ENCODE data around the gene SPRED2. TPM values are rescaled to one million over a fixed set of nuclear protein-coding genes. Genes with fewer than 3 reads are reported as not detected.
A peak's percentile ranks its signal among the peaks of the same experiment; 100 is the strongest.

Gene SPRED2
- polyA plus RNA-seq, 6 donors from 2014 or later, result 0.16 to 2.4 (median 1.5) TPM; not detected in 1

- Mint-ChIP-seq H3K4me3 (peak overlapping the region; percentile 95 to 97 (median 95)), H3K27ac (no peak overlapping the region), H3K9me3 (peaks cover 0 to 1% (median 0%) of the 10 kb centered on the region in 7 donors), H3K4me1 (peaks cover 24 to 28% (median 28%) of the 10 kb centered on the region in 3 donors), H3K36me3 (no peaks in the 10 kb centered on the region), H3K27me3 (peaks cover 34 to 55% (median 52%) of the 10 kb centered on the region in 3 donors)
- ATAC-seq (ENCODE audit: low read depth in 2 of 2) (no peak), DNase-seq (no peak)
These were observed 4.4 kb upstream of the SPRED2 start for GRCh38 chr2:65436824-65437221.

DNA sequence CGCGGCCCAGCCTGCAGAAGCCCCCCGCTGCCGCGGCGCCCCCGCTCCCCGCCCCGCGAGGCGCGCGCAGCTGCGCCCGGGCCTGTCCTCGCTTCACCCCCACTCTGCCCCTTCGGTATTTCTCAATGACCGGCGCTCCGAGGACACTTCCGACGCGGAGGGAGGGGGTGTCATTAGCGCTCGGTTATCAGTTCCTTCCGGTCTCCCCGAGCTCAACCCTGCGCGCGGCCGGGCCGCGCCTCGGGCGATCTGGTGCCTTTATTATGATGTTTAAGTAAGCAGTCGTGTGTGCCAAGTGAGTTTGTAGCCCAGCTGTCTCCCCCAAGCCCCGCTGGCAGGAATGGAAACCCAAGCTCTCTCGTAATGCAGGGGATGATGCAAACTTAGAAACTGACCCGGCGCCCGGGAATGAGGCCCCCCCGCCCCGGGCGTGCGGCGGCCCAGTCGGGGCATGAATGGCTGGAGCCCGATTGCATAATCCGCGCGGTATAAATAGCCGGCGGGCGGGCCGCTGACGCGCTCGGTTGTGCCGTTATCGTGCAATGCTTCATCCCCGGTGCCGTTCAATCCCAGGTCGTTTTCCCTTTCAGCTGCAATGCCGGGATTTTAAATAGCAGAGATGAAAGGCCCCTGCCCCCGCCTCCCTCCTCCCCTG lies 3.9 kb upstream of the SPRED2 start:
- H3K9me3 Mint-ChIP-seq, result peaks cover 0 to 1% (median 0%) of the 10 kb centered on the region in 7 donors
- peak overlapping the region in 3 of 6 donors; percentile 5 to 48 (median 37) for H3K27ac Mint-ChIP-seq
- peak overlapping the region; percentile 95 to 97 (median 95) for H3K4me3 Mint-ChIP-seq
- H3K4me1 Mint-ChIP-seq, result peaks cover 27 to 29% (median 28%) of the 10 kb centered on the region in 3 donors
- peak; percentile 22 for DNase-seq
- ATAC-seq (ENCODE audit: low read depth in 2 of 2), result peak; percentile 6 to 7
- H3K36me3 Mint-ChIP-seq, result no peaks in the 10 kb centered on the region
- peaks cover 32 to 52% (median 47%) of the 10 kb centered on the region in 3 donors for H3K27me3 Mint-ChIP-seq

- Mint-ChIP-seq H3K27ac (peak overlapping the region in 1 of 6 donors; percentile 48), H3K27me3 (peaks cover 32 to 52% (median 47%) of the 10 kb centered on the region in 3 donors)
- peak; percentile 11 to 18 for ATAC-seq (ENCODE audit: low read depth in 2 of 2)
These were observed 3.3 kb upstream of the SPRED2 start for GRCh38 chr2:65435625-65436168.

DNA sequence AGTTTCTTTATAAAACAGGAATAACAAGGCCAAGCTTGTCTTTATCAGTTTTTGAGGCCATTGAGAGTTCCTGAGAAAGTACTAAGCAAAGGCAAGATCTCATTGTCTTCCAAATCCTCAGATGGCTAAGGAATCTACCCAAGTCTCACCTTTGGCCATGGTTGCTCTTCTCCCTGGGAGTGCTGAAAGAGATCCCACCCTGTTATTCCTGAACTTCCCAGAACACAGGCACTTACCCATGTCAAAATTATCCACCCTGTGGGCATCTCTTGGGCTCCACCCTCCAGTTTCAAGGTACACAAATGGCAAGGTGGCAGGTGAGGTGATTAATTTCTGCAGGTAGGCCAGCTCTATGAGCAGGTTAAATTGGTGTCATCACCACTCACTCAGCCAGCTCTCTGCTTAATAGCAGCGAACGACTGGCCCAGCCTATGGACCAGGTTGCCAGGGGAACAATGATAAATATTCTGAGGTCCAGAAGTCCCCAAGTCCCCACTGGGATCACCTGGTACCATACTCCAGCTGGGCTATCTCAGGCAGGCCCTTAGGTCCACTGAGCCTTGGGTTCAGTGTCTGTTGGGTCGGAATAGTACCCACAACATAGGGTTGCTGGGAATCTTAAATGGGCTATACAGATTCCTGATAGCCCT lies 2.3 kb upstream of the SPRED2 start:
- Mint-ChIP-seq H3K27ac (peak overlapping the region in 2 of 6 donors; percentile 43 to 60), H3K4me3 (peak overlapping the region in 7 of 8 donors; percentile 68 to 97 (median 95)), H3K36me3 (no peaks in the 10 kb centered on the region), H3K27me3 (peaks cover 32 to 48% (median 45%) of the 10 kb centered on the region in 3 donors), H3K9me3 (peaks cover 0 to 1% (median 0%) of the 10 kb centered on the region in 7 donors), H3K4me1 (peaks cover 29 to 35% (median 32%) of the 10 kb centered on the region in 3 donors)
- no peak for DNase-seq
- no peak for ATAC-seq (ENCODE audit: low read depth in 2 of 2)

More at GRCh38 chr2:65435625-65436168, 3.3 kb upstream of the SPRED2 start:
- Mint-ChIP-seq H3K4me1 (peaks cover 28 to 29% (median 28%) of the 10 kb centered on the region in 3 donors), H3K9me3 (peaks cover 0 to 1% (median 0%) of the 10 kb centered on the region in 7 donors), H3K36me3 (no peaks in the 10 kb centered on the region), H3K4me3 (peak overlapping the region; percentile 95 to 97 (median 95))
- peak; percentile 37 for DNase-seq

GRCh38 chr2:65431421-65432226 lies 775 bp downstream of the SPRED2 start:
- H3K4me3 Mint-ChIP-seq, result peak overlapping the region; percentile 91 to 97 (median 96)

GRCh38 chr2:65430603-65431420 lies 1.6 kb downstream of the SPRED2 start:
- H3K9me3 Mint-ChIP-seq, result no peaks in the 10 kb centered on the region
- ATAC-seq (ENCODE audit: low read depth in 2 of 2), result peak; percentile 51 to 60

More at GRCh38 chr2:65431421-65432226, 775 bp downstream of the SPRED2 start:
- H3K4me1 Mint-ChIP-seq, result peaks cover 25 to 29% (median 26%) of the 10 kb centered on the region in 3 donors
- no peaks in the 10 kb centered on the region for H3K36me3 Mint-ChIP-seq
- H3K9me3 Mint-ChIP-seq, result peaks cover 0 to under 1% (median 0%) of the 10 kb centered on the region in 7 donors
- DNase-seq (peak; percentile 70), ATAC-seq (ENCODE audit: low read depth in 2 of 2) (peak; percentile 47 to 51)
- peaks cover 18 to 20% (median 20%) of the 10 kb centered on the region in 3 donors for H3K27me3 Mint-ChIP-seq
- H3K27ac Mint-ChIP-seq, result peak overlapping the region; percentile 38 to 95 (median 74)

GRCh38 chr2:65429786-65430602 lies 2.4 kb downstream of the SPRED2 start:
- peaks cover 4 to 7% (median 4%) of the 10 kb centered on the region in 3 donors for H3K27me3 Mint-ChIP-seq

More at GRCh38 chr2:65430603-65431420, 1.6 kb downstream of the SPRED2 start:
- peak; percentile 76 for DNase-seq
- peak overlapping the region; percentile 91 to 97 (median 96) for H3K4me3 Mint-ChIP-seq
- peak overlapping the region; percentile 78 to 95 (median 90) for H3K27ac Mint-ChIP-seq
- H3K27me3 Mint-ChIP-seq, result peaks cover 11 to 12% (median 12%) of the 10 kb centered on the region in 3 donors
- no peaks in the 10 kb centered on the region for H3K36me3 Mint-ChIP-seq
- H3K4me1 Mint-ChIP-seq, result peaks cover 17 to 22% (median 20%) of the 10 kb centered on the region in 3 donors

DNA sequence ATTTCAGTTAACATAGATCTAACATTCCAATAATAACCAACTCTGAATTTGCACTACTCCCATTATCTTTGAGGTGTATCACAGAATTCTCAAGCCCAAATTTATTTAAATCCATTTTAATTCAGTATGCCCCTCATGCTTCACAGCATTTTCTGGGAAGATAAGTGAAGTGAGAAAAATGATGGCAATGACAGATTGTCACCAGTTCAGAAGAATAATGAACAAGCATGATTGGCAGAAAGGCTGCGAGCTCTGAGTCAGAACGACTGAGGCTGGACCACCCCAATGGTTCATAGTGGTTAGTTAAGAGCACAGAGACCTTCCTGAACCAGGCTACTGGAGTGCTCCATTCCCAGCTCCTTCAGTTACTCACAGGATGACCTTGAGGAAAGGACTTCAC lies 4.9 kb downstream of the SPRED2 start:
- peak overlapping the region in 1 of 8 donors; percentile 10 for H3K4me3 Mint-ChIP-seq
- H3K4me1 Mint-ChIP-seq, result peaks cover 4 to 14% (median 6%) of the 10 kb centered on the region in 3 donors
- H3K27me3 Mint-ChIP-seq, result peaks cover 0 to 8% (median 0%) of the 10 kb centered on the region in 3 donors
- no peak for ATAC-seq (ENCODE audit: low read depth in 2 of 2)
- H3K9me3 Mint-ChIP-seq, result no peaks in the 10 kb centered on the region
- no peak for DNase-seq
- H3K36me3 Mint-ChIP-seq, result no peaks in the 10 kb centered on the region
- H3K27ac Mint-ChIP-seq, result no peak overlapping the region

More at GRCh38 chr2:65429786-65430602, 2.4 kb downstream of the SPRED2 start:
- H3K4me1 Mint-ChIP-seq, result peaks cover 12 to 22% (median 15%) of the 10 kb centered on the region in 3 donors
- no peaks in the 10 kb centered on the region for H3K9me3 Mint-ChIP-seq
- H3K27ac Mint-ChIP-seq, result peak overlapping the region in 4 of 6 donors; percentile 15 to 94 (median 50)
- DNase-seq (no peak), ATAC-seq (ENCODE audit: low read depth in 2 of 2) (peak; percentile 42 to 47)
- H3K36me3 Mint-ChIP-seq, result no peaks in the 10 kb centered on the region
- H3K4me3 Mint-ChIP-seq, result peak overlapping the region; percentile 91 to 97 (median 95)

DNA sequence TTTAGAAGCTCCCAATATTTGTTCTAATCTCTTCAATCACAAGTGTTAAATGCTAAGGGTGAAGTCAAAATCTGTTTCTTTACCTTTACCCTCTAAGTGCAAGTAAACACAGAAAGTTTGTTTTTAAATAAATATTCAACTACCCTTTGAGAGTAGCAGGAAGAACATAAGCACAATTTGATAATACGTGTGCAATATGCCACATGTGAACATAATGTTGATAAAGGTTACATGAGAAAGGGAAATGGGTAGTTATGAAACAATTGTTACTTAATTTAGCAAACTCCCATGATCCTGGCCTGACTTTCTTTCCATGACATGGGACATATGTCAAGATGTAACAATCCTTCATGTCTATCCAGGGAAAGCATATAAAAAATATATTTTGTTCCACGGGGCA lies 7.1 kb downstream of the SPRED2 start:
- H3K9me3 Mint-ChIP-seq, result no peaks in the 10 kb centered on the region

DNA sequence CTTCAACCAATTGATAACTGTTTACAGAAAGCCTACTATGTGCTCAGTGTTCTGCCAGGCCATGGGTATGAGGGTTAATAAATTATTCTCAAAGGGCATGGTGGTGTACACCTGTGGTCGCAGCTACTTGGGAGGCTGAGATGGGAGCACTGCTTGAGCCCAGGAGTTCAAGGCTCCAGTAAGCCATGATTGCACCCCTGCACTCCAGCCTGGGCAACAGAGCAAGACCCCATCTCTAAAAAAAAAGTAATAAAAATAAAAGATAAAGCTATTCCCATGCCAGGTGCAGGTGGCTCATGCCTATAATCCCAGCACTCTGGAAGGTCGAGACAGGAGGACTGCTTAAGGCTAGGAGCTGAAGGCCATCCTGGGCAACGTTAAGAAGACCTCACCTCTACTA lies 8.0 kb downstream of the SPRED2 start:
- DNase-seq, result no peak
- Mint-ChIP-seq H3K4me3 (no peak overlapping the region), H3K9me3 (no peaks in the 10 kb centered on the region), H3K36me3 (peaks cover 2 to 4% of the 10 kb centered on the region in 2 donors), H3K4me1 (peaks cover 8 to 20% (median 14%) of the 10 kb centered on the region in 3 donors), H3K27ac (peak overlapping the region in 1 of 6 donors; percentile 30), H3K27me3 (peaks cover 8 to 24% (median 10%) of the 10 kb centered on the region in 3 donors)
- no peak for ATAC-seq (ENCODE audit: low read depth in 2 of 2)

More for the DNA sequence above, 7.1 kb downstream of the SPRED2 start:
- Mint-ChIP-seq H3K4me1 (peaks cover 8 to 21% (median 17%) of the 10 kb centered on the region in 3 donors), H3K27ac (no peak overlapping the region), H3K4me3 (no peak overlapping the region), H3K36me3 (peaks cover 0 to 4% of the 10 kb centered on the region in 2 donors), H3K27me3 (peaks cover 6 to 21% (median 7%) of the 10 kb centered on the region in 3 donors)
- ATAC-seq (ENCODE audit: low read depth in 2 of 2) (no peak), DNase-seq (no peak)

DNA sequence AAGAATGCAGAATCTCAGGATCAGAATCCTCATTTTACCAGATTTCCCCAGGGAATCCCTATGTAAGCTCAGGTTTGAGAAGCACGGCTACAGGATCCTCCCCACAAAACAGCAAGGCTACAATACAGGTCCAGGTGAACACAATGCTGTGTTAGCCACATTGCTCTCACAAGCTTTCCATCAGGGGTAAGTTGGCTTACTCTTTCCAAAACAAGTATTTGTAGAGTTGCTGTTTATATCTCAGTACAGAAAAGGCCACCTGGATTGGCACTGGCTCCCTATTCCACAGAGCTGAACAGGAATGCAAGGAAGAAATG lies 11.0 kb downstream of the SPRED2 start:
- Mint-ChIP-seq H3K4me1 (peaks cover 12 to 27% (median 20%) of the 10 kb centered on the region in 3 donors), H3K9me3 (no peaks in the 10 kb centered on the region), H3K36me3 (peaks cover 8% of the 10 kb centered on the region in 2 donors), H3K27ac (peak overlapping the region in 1 of 6 donors; percentile 38), H3K27me3 (peaks cover 22 to 50% (median 38%) of the 10 kb centered on the region in 3 donors), H3K4me3 (no peak overlapping the region)
- no peak for ATAC-seq (ENCODE audit: low read depth in 2 of 2)
- no peak for DNase-seq
